ENCODE results near the gene USP50. TPM values are rescaled to one million over a fixed set of nuclear protein-coding genes. Genes with fewer than 3 reads are reported as not detected.

USP50 gene
- total and polyA plus RNA-seq, 2 of the 13 experiments (the other 11 are each of a cell fraction or from before 2014, with no cell fraction given), result 0.86 TPM; not detected in 1

DNA sequence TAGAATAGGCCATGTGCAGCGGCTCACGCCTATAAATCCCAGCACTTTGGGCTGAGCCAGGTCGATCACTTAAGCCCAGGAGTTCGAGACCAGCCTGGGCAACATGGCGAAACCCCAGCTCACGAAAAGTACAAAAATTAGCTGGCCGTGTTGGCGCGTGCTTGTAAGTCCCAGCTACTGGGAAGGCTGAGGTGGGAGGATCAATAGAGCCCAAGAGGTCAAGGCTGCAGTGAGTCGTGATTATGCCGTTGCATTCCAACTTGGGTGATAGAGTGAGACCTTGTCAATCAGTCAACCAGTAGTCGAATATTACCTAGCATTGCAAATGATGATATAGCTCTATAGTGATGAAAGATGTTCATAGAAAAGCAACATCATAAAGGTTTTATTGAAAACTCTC lies 70.3 kb downstream of the USP50 start:
- BruUV-seq (replicated peaks), result no TSS peak
- Histone ChIP-seq H3K27ac (ENCODE audit: extremely low read length, insufficient read depth, low read length) (no peak overlapping the region), H3K36me3 (replicated peaks in 1 of 2; ENCODE audit: control insufficient read depth in 1 of 2, insufficient read depth in 2 of 2, low read length in 2 of 2) (peaks cover 5 to 48% of the 10 kb centered on the region in 2 experiments; a peak in 4 of 5 replicates), H3K9me3 (ENCODE audit: low read length) (no peaks in the 10 kb centered on the region), H3K9ac (ENCODE audit: insufficient read depth, low read depth, low read length) (no peak overlapping the region), H3K4me3 (replicated peaks in 1 of 3; ENCODE audit: insufficient read depth in 1 of 3, low read depth in 2 of 3, low read length in 3 of 3) (no peak overlapping the region), H3K4me1 (ENCODE audit: insufficient read depth, low read length) (no peaks in the 10 kb centered on the region), H4K20me1 (ENCODE audit: insufficient read depth, low read length) (no peaks in the 10 kb centered on the region), H3K79me2 (ENCODE audit: insufficient read depth, low read length) (no peaks in the 10 kb centered on the region), H3K4me2 (ENCODE audit: low read depth, low read length) (no peak overlapping the region), H2AFZ (ENCODE audit: low read length) (no peak overlapping the region), H3K27me3 (ENCODE audit: control insufficient read depth in 1 of 2, insufficient read depth in 2 of 2, low read length in 2 of 2) (no peaks in the 10 kb centered on the region)
- in situ Hi-C loops (cut with HindIII; ENCODE audit: extremely low pct_ligation_motif_present, low pct_unique_long_range_greater_than_20kb) (no loop called here), intact Hi-C loops (cut with micrococcal nuclease; ENCODE audit: unreplicated experiment) (no loop called here)
- ChIA-PET POLR2A (no interaction called here), CTCF (ENCODE audit: low intra/inter-chr PET ratio, low total read pairs) (no interaction called here)
- FAIRE-seq (no peak), ATAC-seq (peak; percentile 63), DNase-seq (ENCODE audit: low spot score) (peak; percentile 43)
- WGBS (ENCODE audit: low lambda C conversion rate), result 86% methylated on average over 12 of the region's 12 CpGs
- TF ChIP-seq DNMT3B (CRISPR knock-in tag; conservative IDR thresholded peaks at IDR 0.05) (no peak), HOXA3 (CRISPR knock-in tag; IDR thresholded peaks at IDR 0.05) (peak; percentile 16; the same call in 1 of the 2 replicates), ZNF224 (CRISPR knock-in tag; IDR thresholded peaks at IDR 0.05) (no peak), ZNF296 (CRISPR knock-in tag; conservative IDR thresholded peaks at IDR 0.05) (no peak), NR2F6 (IDR thresholded peaks at IDR 0.05) (no peak; the same call in 1 of the 2 replicates), NR2F6 (CRISPR knock-in tag; IDR thresholded peaks at IDR 0.05) (0 out of 2 replicates have a peak, but pooled peaks have one; percentile 23), FOSL2 (CRISPR knock-in tag; IDR thresholded peaks at IDR 0.05) (peak; percentile 12; the same call in 1 of the 2 replicates), ZMYM3 (CRISPR knock-in tag; IDR thresholded peaks at IDR 0.05) (no peak), CREB1 (IDR thresholded peaks at IDR 0.05) (no peak), CREB1 (CRISPR knock-in tag; IDR thresholded peaks at IDR 0.05) (no peak), CREBL2 (CRISPR knock-in tag; IDR thresholded peaks at IDR 0.05; ENCODE audit: borderline replicate concordance) (no peak), SAP130 (CRISPR knock-in tag; IDR thresholded peaks at IDR 0.05; ENCODE audit: low read depth) (no peak), POGZ (CRISPR knock-in tag; IDR thresholded peaks at IDR 0.05) (peak; percentile 87), EHMT2 (IDR thresholded peaks at IDR 0.05; ENCODE audit: borderline replicate concordance, low read depth, low read length) (no peak)
- TF ChIP-seq, protein P1, sequence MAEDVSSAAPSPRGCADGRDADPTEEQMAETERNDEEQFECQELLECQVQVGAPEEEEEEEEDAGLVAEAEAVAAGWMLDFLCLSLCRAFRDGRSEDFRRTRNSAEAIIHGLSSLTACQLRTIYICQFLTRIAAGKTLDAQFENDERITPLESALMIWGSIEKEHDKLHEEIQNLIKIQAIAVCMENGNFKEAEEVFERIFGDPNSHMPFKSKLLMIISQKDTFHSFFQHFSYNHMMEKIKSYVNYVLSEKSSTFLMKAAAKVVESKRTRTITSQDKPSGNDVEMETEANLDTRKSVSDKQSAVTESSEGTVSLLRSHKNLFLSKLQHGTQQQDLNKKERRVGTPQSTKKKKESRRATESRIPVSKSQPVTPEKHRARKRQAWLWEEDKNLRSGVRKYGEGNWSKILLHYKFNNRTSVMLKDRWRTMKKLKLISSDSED (CRISPR knock-in tag; IDR thresholded peaks at IDR 0.05), result no peak
- TF ChIP-seq, protein P2, sequence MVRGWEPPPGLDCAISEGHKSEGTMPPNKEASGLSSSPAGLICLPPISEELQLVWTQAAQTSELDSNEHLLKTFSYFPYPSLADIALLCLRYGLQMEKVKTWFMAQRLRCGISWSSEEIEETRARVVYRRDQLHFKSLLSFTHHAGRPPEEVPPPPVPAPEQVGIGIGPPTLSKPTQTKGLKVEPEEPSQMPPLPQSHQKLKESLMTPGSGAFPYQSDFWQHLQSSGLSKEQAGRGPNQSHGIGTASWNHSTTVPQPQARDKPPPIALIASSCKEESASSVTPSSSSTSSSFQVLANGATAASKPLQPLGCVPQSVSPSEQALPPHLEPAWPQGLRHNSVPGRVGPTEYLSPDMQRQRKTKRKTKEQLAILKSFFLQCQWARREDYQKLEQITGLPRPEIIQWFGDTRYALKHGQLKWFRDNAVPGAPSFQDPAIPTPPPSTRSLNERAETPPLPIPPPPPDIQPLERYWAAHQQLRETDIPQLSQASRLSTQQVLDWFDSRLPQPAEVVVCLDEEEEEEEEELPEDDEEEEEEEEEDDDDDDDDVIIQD (CRISPR knock-in tag; IDR thresholded peaks at IDR 0.05; ENCODE audit: low read depth), result peak; percentile 95; the same call in 1 of the 2 replicates
- TF ChIP-seq, protein P3, sequence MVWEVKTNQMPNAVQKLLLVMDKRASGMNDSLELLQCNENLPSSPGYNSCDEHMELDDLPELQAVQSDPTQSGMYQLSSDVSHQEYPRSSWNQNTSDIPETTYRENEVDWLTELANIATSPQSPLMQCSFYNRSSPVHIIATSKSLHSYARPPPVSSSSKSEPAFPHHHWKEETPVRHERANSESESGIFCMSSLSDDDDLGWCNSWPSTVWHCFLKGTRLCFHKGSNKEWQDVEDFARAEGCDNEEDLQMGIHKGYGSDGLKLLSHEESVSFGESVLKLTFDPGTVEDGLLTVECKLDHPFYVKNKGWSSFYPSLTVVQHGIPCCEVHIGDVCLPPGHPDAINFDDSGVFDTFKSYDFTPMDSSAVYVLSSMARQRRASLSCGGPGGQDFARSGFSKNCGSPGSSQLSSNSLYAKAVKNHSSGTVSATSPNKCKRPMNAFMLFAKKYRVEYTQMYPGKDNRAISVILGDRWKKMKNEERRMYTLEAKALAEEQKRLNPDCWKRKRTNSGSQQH (CRISPR knock-in tag; IDR thresholded peaks at IDR 0.05; ENCODE audit: low read depth), result no peak
- TF ChIP-seq, protein P4, sequence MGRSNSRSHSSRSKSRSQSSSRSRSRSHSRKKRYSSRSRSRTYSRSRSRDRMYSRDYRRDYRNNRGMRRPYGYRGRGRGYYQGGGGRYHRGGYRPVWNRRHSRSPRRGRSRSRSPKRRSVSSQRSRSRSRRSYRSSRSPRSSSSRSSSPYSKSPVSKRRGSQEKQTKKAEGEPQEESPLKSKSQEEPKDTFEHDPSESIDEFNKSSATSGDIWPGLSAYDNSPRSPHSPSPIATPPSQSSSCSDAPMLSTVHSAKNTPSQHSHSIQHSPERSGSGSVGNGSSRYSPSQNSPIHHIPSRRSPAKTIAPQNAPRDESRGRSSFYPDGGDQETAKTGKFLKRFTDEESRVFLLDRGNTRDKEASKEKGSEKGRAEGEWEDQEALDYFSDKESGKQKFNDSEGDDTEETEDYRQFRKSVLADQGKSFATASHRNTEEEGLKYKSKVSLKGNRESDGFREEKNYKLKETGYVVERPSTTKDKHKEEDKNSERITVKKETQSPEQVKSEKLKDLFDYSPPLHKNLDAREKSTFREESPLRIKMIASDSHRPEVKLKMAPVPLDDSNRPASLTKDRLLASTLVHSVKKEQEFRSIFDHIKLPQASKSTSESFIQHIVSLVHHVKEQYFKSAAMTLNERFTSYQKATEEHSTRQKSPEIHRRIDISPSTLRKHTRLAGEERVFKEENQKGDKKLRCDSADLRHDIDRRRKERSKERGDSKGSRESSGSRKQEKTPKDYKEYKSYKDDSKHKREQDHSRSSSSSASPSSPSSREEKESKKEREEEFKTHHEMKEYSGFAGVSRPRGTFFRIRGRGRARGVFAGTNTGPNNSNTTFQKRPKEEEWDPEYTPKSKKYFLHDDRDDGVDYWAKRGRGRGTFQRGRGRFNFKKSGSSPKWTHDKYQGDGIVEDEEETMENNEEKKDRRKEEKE (IDR thresholded peaks at IDR 0.05), result no peak
- TF ChIP-seq, protein P5, sequence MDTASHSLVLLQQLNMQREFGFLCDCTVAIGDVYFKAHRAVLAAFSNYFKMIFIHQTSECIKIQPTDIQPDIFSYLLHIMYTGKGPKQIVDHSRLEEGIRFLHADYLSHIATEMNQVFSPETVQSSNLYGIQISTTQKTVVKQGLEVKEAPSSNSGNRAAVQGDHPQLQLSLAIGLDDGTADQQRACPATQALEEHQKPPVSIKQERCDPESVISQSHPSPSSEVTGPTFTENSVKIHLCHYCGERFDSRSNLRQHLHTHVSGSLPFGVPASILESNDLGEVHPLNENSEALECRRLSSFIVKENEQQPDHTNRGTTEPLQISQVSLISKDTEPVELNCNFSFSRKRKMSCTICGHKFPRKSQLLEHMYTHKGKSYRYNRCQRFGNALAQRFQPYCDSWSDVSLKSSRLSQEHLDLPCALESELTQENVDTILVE (CRISPR knock-in tag; IDR thresholded peaks at IDR 0.05), result no peak
